Measurements from ENCODE around the gene TMIE.
A peak's percentile ranks its signal among the peaks of the same experiment; 100 is the strongest.
"Not testable (repeated sequence)": the region's sequence is repeated elsewhere in the genome, so short reads cannot be mapped to it uniquely, and the experiment has no call there.

Gene TMIE

DNA sequence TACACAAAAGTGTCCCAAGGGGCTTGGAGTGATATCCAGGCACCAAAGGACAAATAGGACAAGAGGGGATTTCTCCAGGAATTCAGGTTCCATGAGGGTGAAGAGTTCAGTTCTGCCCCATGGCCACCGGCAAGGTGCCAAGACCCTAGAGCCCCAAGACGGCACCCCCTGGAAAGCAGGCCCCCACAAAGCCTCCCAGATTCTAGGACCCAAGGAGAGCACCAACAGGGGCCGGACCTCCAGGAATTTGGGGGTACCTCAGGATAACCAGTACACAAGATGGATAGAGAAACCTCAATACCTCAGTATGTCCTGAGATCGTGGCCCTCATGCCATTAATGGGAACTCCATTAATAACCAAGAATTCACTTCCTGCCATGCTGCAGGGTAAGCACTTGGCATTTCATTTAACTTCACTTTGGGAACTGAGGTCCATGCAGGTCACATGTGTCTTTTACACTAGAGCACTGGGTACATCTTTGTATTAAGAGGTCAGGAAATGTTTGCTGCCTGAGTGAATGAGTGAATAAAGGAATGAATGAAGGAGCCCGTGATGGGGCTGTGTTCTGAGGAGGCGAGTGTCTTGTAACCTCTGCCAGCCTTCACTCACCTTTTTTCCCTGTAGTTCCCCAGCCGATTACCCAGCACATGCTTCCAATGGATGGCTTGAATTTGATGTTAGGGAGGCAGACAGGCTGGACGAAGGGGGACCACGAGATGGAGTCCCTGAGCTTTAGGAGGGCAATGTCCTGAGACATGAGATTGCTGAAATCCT lies 32.0 kb downstream of the TMIE start:
- TF ChIP-seq, protein P1, sequence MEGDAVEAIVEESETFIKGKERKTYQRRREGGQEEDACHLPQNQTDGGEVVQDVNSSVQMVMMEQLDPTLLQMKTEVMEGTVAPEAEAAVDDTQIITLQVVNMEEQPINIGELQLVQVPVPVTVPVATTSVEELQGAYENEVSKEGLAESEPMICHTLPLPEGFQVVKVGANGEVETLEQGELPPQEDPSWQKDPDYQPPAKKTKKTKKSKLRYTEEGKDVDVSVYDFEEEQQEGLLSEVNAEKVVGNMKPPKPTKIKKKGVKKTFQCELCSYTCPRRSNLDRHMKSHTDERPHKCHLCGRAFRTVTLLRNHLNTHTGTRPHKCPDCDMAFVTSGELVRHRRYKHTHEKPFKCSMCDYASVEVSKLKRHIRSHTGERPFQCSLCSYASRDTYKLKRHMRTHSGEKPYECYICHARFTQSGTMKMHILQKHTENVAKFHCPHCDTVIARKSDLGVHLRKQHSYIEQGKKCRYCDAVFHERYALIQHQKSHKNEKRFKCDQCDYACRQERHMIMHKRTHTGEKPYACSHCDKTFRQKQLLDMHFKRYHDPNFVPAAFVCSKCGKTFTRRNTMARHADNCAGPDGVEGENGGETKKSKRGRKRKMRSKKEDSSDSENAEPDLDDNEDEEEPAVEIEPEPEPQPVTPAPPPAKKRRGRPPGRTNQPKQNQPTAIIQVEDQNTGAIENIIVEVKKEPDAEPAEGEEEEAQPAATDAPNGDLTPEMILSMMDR (IDR thresholded peaks at IDR 0.05; ENCODE audit: low read depth, low read length), result peak; percentile 3; the same call in 1 of the 2 replicates
- no peak for DNase-seq (ENCODE audit: extremely low read depth, low read depth)

DNA sequence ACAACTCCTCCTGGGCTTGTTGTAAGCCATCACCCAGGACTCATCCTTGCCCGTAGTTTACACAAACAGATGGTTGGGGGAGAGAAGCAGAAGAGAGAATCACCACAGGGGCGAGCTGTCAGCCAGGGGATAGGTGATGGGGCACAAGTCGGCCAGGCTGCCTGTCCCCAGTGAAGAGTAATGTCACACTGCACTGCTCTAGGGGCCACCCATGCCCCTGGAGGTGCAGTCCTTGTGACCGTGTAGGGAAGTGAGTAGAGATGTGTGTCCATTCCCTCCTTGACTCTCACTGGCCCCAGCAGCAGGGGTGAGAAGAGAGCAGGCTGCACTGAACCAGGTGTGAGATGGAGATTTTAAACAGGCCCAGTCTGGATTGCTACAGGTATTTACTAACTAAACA lies 33.6 kb downstream of the TMIE start:
- no peak for DNase-seq (ENCODE audit: extremely low read depth, low read depth)
- TF ChIP-seq, protein P1 (IDR thresholded peaks at IDR 0.05; ENCODE audit: low read depth, low read length), result no peak

DNA sequence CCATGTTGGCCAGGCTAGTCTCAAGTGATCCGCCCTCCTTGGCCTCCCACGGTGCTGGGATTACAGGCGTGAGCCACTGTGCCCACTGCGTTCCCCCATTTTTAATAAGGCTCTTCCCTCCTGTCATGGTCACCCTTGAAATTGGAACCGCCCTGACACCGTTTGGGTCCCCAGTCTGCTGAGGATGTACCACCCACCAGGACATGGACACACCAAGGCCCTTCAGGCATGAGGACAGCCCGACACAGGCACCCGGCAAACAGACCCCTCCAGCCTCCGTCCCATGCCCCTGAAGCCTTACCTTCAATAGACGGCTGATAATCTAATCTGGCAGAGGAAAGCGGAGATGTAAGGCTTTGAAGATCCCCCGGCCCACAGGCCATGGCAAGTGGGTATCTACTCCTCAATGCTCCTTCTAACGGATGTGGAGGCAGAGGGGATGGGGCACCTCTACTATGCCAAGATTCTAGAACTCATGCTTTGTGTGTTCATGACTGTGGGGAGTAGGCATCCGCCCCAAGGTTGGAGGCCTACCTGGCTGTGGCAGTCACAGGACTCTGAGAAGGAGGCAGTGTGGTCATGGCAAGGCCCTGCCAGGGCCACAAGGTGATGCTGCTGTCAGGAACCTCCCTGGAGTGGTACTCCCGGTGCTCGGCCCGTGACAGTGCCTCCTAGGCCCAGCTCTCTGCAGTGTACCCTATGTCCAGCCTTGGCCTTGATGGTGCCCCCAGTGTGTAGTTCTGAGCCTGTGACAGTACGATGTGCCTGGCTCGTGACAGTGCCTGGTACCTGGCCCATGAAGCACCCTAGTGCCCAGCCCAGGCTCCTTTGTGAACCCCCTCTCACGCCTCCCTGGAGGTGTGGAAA lies 35.0 kb downstream of the TMIE start:
- DNase-seq (ENCODE audit: extremely low read depth, low read depth), result no peak
- TF ChIP-seq, protein P1 (IDR thresholded peaks at IDR 0.05; ENCODE audit: low read depth, low read length), result no peak

DNA sequence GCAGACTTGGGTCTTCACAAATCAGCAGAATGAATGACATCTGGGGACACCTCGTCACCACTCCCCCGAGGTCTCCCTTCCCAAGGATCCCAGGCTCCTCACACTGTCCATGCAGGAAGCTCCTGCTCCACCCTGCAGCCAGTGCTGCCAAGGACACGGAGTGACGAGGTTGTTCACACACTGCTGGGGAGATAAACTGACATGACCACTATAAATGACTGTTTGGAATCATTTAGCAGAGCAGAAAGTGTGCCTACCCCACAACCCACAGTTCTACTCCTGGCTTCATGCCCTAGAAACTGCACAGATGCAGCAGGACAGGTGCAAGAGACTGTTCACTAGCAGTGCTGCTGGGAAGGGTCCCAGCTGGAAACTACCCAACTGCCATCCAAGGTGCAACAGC lies 36.1 kb downstream of the TMIE start:
- TF ChIP-seq, protein P1 (IDR thresholded peaks at IDR 0.05; ENCODE audit: low read depth, low read length), result no peak

DNA sequence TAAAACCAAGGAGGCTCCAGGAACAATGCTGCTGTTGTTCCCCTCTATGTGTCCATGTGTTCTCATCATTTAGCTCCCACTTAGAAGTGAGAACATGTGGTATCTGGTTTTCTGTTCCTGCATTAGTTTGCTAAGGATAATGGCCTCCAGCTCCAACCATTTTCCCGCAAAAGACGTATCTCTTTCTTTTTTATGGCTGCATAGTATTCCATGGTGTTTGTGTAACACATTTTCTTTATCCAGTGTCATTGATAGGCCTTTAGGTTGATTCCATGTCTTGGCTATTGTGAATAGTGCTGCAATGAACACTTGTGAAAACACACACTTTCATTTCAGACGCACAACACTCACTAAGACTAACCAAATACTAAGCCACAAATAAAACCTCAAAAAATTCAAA lies 38.4 kb downstream of the TMIE start:
- not testable (repeated sequence) for DNase-seq (ENCODE audit: extremely low read depth, low read depth)

More for the DNA sequence above, 36.1 kb downstream of the TMIE start:
- no peak for DNase-seq (ENCODE audit: extremely low read depth, low read depth)

DNA sequence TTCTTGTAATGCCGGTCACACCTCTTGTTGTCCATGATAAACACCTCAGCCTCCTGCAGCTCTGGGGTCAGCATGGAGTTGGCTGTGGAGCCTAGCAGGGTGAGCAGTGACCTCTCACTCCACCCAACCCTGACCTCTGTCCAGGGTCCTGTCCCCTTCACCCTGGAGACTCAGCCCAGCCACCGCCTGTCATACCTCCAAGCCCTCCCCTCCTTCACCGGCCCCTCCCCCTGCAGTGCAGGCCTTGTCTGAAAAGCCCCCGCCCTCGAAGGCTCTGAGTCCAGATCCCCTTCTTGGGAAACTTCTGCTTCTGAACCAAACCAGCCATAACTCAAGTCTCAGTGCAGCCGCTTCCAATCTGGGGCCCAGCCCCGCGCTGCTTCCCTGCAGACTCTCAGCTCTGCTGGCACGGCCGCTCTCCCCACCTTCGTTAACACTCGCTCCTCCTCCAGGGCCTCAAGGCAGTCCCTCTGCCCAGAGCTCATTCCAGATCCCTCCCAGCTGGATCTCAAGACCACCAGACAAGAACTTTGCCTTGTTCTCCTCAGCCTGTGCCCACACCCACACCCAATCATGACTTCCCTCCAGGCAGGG lies 41.9 kb downstream of the TMIE start:
- DNase-seq (ENCODE audit: extremely low read depth, low read depth), result no peak
- TF ChIP-seq, protein P1 (IDR thresholded peaks at IDR 0.05; ENCODE audit: low read depth, low read length), result no peak

DNA sequence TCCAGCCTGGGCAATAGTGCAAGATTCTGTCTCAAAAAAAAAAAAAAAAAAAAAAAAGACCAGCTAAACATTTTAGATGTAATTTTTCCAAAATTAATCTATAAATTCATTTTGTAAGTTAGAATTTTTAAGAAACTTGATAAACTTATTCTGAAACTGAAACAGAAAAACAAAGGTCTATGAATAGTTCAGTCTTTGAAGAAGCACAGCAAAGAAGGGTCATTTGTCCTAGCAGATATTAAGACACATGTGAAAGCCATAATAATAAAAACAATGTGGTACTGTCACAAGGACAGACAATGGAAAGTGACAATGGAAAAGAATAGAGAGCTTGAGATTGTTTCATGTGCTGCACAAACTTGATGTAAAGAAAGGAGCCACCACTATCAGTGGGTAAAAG lies 45.5 kb downstream of the TMIE start:
- DNase-seq (ENCODE audit: extremely low read depth, low read depth), result no peak
- TF ChIP-seq, protein P1 (IDR thresholded peaks at IDR 0.05; ENCODE audit: low read depth, low read length), result no peak

Measured in AG09319 (cell line).